Lower lobe of right lung (tissue), 2 donors: Measurements from ENCODE around the gene RPE65. TPM values are rescaled to one million over a fixed set of nuclear protein-coding genes. Genes with fewer than 3 reads are reported as not detected.

Experiments used
- ATAC-seq, 2 donors: fragments of 200-7000 bp; cut with Tn5 transposase; one replicate each; pipeline ENCODE4 v1.9.1; 2020 to 2022; ENCODE audit warnings: mild to moderate bottlenecking in 2 of 2, moderate library complexity in 2 of 2
- DNase-seq: peaks from one replicate; pipeline ENCODE4 v3.0.0-alpha.2; 2020
- H3K27ac ChIP-seq: fragments of 200-600 bp; one replicate; pipeline ENCODE4 v1.8.0; 2022
- H3K27me3 ChIP-seq: fragments of 200-600 bp; one replicate; pipeline ENCODE4 v1.8.0; 2022; ENCODE audit warnings: low read depth
- H3K36me3 ChIP-seq: fragments of 200-600 bp; one replicate; pipeline ENCODE4 v1.8.0; 2022; ENCODE audit warnings: mild to moderate bottlenecking
- H3K4me1 ChIP-seq: fragments of 200-600 bp; one replicate; pipeline ENCODE4 v1.8.0; 2022
- H3K4me3 ChIP-seq: fragments of 200-600 bp; one replicate; pipeline ENCODE4 v1.8.0; 2022; ENCODE audit warnings: mild to moderate bottlenecking
- H3K9me3 ChIP-seq: fragments of 200-600 bp; one replicate; pipeline ENCODE4 v1.8.0; 2022
- intact Hi-C: fragments of 100-400 bp; cut with DNase I; formaldehyde crosslinking; loops from one replicate; pipeline ENCODE4 v1.11.0; 2022
- total RNA-seq: library from RNA; stranded (reverse); fragmentation: NEBNext Ultra II Directional; extraction: Animal tissue kit (Norgen Biotek cat#: 25700); gene quantifications from one replicate; pipeline ENCODE4 v1.2.1, GENCODE V29; 2021
- TF ChIP-seq, protein P1 (sequence below): fragments of 200-600 bp; IDR thresholded peaks from one replicate; pipeline ENCODE4 v1.8.0; 2022; ENCODE audit warnings: antibody characterized with exemption, mild to moderate bottlenecking
- donor health status: DM: no; HTN: yes; CAD: no; lungs with severe emphysema.

Gene RPE65
- total RNA-seq, 1 donor from 2014 or later: not detected

DNA sequence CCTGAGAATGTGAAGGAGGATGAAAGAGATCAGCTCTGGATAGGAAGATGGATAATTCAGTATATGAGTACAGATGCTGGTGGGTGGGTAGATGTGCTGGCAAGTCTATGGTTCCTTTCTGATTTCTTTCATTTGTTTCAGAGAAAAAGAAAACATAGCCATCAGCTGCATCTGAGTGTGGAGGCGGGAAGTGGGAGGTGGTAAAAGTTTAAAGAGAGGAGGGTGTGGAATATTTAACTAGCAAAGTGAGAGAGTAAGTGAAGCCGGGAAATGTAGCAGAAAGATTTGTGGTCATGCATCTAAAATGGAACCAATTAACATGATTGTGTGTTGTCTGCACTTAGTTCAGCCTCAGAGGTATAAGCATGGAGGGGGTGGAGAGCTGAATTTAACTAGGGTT is 16.4 kb downstream of the RPE65 start:
- Histone ChIP-seq H3K4me1 (no peaks in the 10 kb centered on the region), H3K36me3 (no peaks in the 10 kb centered on the region), H3K4me3 (no peak overlapping the region), H3K27ac (no peak overlapping the region), H3K27me3 (no peaks in the 10 kb centered on the region), H3K9me3 (no peaks in the 10 kb centered on the region)
- no peak for DNase-seq
- no peak for ATAC-seq
- TF ChIP-seq, protein P1, sequence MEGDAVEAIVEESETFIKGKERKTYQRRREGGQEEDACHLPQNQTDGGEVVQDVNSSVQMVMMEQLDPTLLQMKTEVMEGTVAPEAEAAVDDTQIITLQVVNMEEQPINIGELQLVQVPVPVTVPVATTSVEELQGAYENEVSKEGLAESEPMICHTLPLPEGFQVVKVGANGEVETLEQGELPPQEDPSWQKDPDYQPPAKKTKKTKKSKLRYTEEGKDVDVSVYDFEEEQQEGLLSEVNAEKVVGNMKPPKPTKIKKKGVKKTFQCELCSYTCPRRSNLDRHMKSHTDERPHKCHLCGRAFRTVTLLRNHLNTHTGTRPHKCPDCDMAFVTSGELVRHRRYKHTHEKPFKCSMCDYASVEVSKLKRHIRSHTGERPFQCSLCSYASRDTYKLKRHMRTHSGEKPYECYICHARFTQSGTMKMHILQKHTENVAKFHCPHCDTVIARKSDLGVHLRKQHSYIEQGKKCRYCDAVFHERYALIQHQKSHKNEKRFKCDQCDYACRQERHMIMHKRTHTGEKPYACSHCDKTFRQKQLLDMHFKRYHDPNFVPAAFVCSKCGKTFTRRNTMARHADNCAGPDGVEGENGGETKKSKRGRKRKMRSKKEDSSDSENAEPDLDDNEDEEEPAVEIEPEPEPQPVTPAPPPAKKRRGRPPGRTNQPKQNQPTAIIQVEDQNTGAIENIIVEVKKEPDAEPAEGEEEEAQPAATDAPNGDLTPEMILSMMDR: no peak
- intact Hi-C loops: no loop called here

DNA sequence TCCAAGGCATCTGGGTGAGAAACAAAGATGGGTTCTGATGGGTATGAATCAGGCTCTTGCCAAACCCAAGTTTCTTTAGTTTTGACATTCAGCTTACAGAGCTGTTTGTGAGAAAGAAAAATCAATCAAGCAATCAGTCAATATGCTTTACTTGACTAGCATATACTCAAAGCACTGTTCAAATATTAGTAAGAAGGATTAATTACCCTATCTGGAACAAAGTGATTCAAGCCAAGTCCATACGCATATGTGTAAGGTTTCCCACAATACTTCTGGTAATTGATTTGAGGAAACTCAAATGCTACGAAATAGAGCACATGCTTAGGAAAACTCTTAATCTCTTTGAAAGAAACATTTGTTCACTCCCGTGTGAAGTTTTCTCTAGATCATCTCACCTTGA is 18.7 kb downstream of the RPE65 start:
- Histone ChIP-seq H3K27ac (no peak overlapping the region), H3K27me3 (no peaks in the 10 kb centered on the region), H3K36me3 (no peaks in the 10 kb centered on the region), H3K4me3 (no peak overlapping the region), H3K4me1 (no peaks in the 10 kb centered on the region), H3K9me3 (no peaks in the 10 kb centered on the region)
- intact Hi-C loops: no loop called here
- TF ChIP-seq, protein P1: no peak
- ATAC-seq (no peak), DNase-seq (no peak)

DNA sequence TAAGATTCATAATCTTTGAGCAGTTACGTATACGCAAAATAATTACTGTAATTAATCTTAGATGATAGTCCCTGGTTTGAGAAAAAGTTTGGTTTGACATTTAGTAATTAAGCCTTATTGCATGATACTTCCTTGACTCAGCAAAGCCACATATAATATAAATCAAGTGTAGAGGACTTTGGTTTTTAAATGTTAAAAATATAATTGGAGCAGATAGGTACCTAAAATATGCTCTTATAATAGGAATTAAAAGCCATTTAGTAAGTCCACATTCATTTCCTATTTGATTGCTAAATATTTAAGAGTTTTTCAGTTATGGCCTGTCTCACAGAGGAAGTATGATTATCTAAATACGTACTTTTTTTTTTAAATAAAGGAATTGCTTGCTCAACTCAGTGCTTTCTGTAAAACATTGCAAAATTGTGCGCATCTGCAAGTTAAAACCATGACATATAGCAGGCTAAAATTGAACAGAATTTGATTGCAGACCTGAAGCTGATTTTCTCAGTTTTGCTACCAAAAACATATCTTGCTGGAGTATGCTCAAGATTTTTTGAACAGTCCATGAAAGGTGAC is 20.4 kb downstream of the RPE65 start:
- intact Hi-C loops: no loop called here
- Histone ChIP-seq H3K27me3 (no peaks in the 10 kb centered on the region), H3K9me3 (no peaks in the 10 kb centered on the region), H3K4me1 (no peaks in the 10 kb centered on the region), H3K36me3 (no peaks in the 10 kb centered on the region), H3K4me3 (no peak overlapping the region), H3K27ac (no peak overlapping the region)
- ATAC-seq: no peak
- no peak for DNase-seq
- TF ChIP-seq, protein P1: no peak

DNA sequence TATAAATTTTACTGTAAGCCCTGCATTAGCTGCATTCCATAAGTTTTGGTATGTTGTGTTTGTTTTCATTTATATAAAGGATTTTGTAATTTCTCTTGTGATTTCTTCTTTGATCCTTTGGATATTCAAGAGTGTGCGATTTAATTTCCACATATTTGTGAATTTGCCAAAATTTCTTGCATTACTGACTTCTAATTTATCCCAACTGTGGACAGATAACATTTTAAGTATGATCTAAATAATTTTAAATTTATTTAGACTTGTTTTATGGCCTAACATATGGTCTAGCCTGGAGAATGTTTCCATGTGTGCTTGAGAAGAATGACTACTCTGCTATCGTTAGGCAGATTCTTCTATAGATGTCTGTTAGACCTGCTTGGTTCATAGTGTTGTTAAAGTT is 23.2 kb downstream of the RPE65 start:
- no peak for ATAC-seq

DNA sequence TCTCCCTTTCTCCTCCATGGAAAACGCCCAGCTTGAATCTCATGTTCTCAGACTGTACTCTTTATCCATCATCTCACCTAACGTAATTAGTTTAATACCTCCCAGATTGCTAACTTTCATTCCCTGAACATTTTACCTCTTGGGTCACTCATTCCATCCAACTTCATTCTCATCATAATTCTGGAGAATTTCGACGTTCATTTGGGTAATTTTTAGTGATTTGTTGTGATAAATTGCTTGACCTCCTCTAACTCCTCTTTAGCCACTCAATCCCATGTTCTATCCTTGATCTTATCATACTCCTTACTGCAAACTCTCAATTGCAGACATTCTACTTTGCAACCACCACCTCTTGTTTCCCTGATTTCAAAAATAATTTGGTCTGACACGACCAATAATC is 28.4 kb downstream of the RPE65 start:
- TF ChIP-seq, protein P1: no peak
- Histone ChIP-seq H3K4me3 (no peak overlapping the region), H3K9me3 (no peaks in the 10 kb centered on the region), H3K27me3 (no peaks in the 10 kb centered on the region), H3K36me3 (no peaks in the 10 kb centered on the region), H3K27ac (no peak overlapping the region), H3K4me1 (no peaks in the 10 kb centered on the region)
- ATAC-seq (no peak), DNase-seq (no peak)
- intact Hi-C loops: no loop called here

More for the DNA sequence above, 23.2 kb downstream of the RPE65 start:
- intact Hi-C loops: no loop called here
- Histone ChIP-seq H3K4me1 (no peaks in the 10 kb centered on the region), H3K36me3 (no peaks in the 10 kb centered on the region), H3K27me3 (no peaks in the 10 kb centered on the region), H3K9me3 (no peaks in the 10 kb centered on the region), H3K27ac (no peak overlapping the region), H3K4me3 (no peak overlapping the region)
- DNase-seq: no peak
- TF ChIP-seq, protein P1: no peak

DNA sequence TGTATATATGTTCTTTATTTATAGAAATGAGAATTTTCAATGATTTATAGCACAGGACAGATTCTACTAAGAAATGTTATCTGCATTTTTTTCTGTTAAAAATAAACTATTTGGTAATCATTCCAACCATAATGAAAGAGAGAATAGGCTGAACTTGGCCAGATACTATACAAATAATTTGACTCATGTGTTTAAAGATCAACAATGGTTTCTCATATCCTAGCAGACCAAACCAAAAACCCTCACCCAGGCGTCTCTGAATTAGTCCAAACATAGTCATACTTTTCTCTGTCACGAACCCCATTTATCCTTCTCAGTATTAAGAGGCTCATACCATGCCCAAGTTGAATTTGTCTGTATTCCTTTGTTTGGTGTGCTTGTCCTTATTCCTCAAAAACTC is 40.3 kb downstream of the RPE65 start:
- TF ChIP-seq, protein P1: no peak
- Histone ChIP-seq H3K27ac (no peak overlapping the region), H3K4me1 (no peaks in the 10 kb centered on the region), H3K27me3 (no peaks in the 10 kb centered on the region), H3K36me3 (no peaks in the 10 kb centered on the region), H3K9me3 (no peaks in the 10 kb centered on the region), H3K4me3 (no peak overlapping the region)
- intact Hi-C loops: no loop called here
- ATAC-seq: no peak
- no peak for DNase-seq
